ENCODE measurements around the gene SPRR5.

SPRR5 gene, protein sequence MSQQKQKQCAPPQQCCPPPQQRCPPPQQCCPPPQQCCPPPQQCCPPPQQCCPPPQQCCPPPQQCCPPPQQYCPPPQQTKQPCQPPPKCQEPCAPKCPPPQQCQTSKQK

DNA sequence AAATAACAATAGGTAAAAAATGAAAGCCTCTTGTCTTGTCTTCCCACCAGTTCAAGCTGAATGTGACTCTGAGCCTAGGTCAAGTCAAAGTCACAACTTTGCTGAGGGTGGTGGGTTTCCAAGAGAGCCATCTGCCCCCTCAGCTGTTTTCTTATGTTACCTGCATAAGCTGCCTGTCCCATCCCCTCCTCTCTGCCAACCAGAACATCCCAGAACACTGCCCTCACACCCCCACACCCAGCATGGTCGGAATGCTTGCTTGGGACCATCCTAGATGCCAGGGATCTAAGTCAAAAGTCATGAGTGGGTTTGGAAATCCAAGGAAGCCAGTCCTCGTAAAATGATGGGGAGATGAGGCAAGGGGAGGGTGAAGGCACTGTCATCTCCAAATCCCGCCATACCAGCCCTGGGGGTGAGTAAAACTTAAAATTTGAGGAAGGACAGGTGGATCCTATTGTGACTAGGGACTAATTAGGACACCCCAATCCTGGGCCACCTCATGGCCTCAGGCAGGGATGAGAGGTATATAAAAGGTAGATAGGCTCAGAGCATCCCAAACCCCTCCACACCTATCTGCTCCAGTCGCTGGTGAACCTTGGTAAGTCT lies at the start of gene SPRR5:
Gene SPRR5 (plus strand): TSS at position 556 of the 606 bp plus-strand sequence. CDS start 1,349 bp downstream, outside the sequence.
- DNase-seq: no peak

DNA sequence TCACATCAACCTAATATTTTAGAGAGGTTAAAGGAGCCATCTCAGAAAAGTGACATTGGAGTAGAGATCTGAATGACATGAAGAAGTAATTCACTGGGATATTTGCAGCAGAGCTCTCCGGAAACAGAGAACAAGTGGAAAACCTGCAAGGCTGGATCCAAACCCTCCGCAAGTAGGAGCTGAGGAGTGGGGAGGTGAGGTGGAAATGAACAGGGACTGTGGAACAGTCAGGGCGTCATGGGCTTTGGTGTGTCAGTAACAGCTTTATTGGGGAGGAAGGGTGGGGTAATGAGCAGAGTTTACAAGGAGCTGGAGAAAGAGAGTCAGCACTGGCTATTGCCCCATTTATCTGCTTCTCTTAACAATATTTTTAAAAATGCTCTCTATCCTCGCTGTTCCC lies 48.0 kb upstream of the SPRR5 start:
- DNase-seq: no peak

DNA sequence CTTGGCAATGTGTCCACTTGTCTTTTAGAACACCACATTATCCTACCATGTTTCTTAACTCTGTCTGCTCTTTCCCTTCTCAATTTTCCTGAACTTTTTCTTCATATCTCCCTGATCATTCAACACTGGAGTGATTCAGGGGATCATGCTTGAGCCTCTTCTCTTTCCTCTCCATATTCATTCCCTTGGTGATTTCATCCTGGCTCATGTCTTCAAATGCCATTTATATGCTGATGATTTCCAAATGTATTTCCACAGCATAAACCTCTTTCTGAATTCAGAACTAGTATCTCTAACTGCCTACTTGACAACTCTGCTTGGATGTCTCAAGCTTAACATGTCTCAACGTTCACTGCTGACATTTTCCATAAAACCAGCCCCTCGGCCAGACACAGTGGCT lies 47.1 kb upstream of the SPRR5 start:
- DNase-seq: no peak

DNA sequence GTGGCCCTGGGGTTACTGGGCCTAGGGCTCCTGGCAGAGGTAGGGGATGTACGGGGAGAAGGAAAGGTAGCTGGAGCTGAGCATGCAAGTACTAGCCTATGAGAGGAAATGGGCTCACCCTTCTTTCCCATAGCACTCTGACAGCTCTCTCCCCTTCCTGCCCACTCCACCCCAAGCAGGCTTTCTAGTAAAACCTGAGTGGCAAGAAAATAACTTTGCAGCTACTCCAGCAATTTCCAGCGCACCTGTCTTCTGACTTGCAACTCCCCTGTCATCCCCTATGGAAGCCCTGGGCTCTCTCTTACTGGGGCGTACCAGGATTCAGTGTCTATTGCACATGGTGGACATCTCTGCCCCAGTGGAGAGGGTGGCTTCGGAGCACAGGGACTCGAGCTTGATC lies 45.4 kb upstream of the SPRR5 start:
- no peak for DNase-seq

DNA sequence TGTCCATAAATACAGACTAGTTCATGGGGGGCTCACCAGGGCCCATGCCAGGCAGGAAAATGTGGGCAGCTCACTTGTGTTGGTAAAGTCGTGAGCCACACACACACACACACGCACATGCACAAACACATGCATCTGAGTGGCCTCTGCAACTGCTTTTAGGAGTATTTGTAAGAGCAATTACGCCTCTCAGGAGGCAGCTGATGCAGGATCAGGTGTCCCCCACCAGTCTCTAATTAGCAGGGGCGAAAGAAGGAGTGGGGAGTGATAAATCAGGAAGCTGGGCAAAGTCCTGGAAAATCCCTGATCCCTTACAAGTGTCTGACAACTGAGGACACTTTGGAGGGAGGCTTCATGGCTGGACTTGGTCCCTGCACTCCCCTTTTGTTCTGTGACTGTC lies 44.4 kb upstream of the SPRR5 start:
- DNase-seq: no peak

DNA sequence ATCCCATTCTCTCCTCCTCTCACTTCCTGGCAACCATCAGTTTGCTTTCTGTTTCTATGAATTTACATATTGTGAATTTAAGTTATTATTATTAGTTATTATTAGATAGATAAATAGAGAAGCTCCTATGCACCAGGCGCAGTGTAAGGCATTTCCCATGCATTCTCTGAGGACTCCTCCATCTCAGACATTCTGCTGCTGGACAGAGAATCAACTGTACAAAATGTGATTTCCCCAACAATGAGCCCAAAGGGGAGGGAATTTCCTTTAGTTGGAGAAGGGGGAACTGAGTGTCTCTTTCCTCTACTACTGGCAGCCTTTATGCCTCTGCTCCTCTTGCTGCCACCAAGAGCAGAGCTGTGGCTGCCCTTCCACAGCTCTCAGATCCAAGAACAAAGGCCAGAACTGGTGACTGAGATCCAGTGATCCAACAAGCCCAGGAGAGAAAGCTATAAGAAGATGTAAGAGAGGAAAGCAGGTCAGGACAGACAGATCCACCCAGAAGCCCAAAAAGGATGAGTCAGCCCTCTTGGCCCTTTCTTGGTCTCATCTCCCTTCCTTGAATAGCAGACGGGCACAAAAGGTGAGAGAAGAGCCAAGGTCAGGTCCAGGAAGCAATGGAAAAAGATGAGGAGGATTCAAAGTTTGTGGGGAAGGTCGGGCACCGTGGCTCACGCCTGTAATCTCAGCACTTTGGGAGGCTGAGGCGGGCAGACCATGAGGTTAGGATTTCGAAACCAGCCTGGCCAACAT lies 42.1 kb upstream of the SPRR5 start:
- no peak for DNase-seq

DNA sequence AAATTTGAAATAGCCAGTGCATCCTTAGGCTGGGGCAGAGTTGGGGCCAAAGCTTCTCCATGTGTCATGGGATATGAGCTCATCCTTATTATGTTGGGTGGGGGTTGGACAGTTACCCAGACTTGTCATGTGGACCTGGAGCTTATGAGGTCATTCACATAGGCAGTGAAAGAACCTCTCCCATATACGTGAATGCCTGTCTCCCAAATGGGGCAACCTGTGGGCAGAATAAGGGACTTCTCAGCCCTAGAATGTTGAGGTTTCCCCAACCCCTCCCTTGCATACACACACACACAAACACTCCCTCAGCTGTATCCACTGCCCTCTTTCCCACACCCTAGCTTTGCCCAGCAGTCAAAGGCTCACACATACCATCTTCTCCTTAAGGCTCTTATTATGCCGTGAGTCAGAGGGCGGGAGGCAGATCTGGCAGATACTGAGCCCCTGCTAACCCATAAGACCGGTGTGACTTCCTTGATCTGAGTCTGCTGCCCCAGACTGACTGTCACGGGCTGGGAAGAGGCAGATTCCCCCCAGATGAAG lies 40.9 kb upstream of the SPRR5 start:
- DNase-seq: no peak

DNA sequence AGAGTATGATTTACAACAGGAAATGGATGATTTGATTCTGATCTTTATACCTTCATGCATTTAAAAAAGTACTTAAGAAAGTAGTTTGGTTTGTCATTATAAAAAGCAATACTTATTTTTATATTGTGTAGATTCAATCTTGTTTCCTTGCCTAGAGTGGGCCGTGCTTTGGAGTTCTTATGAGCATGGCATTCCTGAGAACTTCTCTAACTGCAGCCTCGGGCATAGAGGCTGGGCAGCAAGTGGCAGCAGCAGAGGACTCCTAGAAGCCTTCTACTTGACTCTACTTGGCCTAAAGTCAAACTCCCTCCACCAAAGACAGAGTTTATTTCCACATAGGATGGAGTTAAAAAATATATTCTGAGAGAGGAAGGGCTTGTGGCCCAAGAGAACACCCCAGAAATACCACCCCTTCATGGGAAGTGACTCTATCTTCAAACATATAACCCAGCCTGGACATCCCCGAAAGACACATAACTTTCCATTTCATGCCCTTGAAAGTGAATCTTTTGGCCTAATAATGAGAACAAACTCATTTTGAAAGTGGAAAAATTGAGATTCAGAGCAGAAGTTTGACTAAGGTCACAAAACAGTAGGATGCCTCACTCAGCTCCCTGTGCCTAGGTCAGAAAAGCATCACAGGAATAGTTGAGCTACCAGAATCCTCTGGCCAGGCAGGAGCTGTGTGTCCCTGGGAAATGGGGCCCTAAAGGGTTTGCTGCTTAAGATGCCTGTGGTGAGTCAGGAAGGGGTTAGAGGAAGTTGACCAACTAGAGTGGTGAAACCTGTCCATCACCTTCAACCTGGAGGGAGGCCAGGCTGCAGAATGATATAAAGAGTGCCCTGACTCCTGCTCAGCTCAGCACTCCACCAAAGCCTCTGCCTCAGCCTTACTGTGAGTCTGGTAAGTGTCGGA lies 39.1 kb upstream of the SPRR5 start, which contains the start of gene IVL:
Gene IVL (plus strand): TSS at position 861 of the 916 bp plus-strand sequence. CDS start 1,252 bp downstream, outside the sequence.
- DNase-seq: no peak

DNA sequence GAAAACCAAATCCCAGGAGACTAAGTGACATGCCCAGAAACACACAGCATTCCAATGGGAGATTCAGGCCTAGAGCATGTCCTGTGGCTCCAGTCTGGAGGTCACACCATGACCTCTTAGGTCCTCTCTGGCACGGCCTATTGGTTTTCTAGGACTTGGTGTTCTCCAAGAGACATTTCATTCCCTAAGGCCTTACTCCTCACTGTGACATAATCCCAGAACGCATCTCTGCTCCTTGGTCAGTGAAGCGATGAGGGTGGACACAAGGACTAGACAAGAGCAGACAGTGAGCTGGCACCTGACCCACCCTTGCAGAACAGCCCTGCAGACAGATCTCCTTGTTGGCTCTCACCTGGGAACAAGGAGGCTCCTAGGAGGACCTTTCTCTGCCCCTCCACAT lies 37.8 kb upstream of the SPRR5 start:
- no peak for DNase-seq

DNA sequence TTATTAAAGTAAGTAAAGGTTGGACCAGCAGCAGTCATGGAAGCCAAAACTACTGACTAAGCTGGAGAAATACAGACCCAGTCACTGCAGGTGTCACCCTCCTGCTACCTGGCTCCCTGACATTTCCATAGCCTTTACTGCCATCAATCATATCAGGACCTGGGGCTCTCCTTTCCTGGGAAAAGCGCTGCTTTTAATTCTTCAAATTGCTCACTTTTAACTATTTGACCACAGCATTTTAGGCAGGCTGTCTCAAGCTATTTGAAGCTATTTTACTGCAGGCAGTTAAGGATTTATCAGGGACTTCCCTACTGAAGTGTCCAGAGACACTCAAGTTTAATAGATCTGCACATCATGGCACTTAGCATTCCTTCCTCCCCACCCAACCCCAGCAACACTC lies 34.5 kb upstream of the SPRR5 start:
- DNase-seq: no peak

DNA sequence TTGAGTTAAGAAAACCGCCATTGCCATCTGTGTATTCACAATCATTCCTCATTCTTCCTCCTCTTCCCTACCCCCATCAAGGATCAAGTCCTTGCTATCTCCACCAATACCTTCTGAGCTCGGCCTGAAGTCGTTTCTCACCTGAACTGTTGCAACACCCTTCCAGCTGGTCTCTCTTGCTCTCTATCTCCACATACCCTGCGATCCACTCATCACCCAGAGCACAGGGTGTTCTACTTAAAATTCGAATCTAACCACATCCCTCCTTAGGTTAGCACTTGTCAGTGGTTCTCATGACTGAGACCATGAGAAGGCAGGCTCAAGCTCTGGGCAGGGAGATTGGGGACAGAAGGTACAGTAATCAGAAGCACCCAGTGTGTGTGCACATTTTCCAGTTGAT lies 34.1 kb upstream of the SPRR5 start:
- no peak for DNase-seq

DNA sequence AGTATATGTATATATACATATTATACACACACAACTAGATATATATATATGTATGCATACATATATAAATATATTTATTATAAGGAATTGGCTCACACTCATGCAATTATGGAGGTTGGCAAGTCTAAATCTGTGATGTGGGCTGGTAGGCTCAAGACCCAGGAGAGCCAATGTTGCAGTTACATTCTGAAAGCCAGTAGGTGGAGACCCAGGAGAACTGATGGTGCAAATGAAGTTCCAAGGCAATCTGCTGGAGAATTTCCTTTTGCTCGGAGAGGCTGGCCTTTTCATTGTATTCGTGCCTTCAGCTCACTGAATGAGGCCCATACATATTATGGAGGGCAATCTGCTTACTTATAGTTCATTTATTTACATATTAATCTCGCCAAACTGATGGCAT lies 29.2 kb upstream of the SPRR5 start:
- DNase-seq: no peak

DNA sequence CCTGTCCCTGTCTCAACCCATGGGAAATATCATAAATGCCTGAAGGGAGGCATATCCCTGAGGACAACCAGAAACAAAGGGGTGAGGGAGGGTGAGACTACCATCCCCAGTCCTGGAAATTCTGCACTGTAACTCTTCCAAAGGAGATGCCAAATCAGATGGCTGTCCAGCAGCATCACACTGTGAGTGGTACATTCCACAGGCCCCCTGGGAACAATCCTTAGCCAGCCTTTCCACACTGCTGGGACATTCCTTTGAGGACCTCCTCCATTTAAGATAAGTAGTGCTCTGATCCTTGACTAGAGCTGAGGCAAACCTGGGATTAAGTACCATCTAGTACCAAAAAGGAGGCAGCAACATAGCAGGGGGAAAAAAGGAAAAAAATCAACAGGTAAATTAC lies 27.9 kb upstream of the SPRR5 start:
- no peak for DNase-seq

DNA sequence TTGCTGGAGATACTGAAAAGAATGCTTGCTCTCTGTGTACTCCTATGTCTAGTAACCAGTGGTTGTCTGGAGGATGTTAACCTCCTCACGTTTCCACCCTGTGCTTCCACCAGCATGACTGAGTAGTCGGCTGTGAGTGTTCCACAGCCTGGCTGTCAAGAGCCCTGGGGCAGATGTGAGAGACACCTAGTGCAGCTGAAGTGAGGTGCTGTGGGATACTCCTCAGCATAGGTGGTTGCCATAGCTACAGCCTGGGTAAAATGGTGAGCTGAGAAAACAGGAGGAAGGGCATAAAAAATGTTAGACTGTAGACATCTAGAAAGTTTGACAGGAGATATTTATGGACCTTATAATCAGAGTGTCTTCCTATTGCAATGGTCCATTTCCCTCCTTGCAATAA lies 22.8 kb upstream of the SPRR5 start:
- no peak for DNase-seq

DNA sequence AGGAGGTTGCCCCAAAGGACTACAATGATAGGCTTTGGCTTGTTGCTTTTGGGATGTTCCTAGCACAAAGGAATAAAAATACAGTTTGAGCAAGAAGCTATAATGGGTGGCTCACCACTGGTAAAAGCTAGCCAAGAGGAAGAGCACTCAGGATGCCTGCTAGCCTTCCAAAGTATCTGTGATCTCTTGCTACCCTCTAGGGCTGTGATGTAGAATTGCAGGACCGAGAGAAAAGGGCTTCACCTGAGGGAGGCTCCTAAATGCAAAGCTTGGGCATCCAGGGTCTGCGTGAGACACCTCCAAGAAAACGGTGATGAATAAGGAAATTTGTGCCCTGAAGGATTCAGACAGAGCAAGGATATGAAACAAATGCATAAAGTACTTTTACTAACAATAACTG lies 20.9 kb upstream of the SPRR5 start:
- DNase-seq: no peak

DNA sequence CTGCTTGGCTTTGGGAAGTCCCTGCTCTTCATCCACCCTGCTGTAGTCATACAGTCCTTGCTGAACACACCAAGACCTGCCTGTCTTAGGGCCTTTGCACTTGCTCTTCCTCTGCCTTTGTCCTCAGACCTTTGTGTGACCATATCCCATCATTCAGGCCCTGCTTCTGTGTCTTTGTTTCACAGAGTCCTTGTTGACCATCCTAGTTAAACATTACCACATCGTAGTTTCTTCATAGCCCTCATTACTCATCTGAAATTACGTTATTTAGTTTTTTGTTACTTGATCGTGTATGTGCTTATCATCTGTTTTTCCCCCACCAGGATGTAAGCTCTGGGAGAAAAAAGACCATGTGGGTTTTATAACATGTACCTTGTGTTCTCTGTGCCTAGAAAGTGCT lies 18.3 kb upstream of the SPRR5 start:
- DNase-seq: no peak

DNA sequence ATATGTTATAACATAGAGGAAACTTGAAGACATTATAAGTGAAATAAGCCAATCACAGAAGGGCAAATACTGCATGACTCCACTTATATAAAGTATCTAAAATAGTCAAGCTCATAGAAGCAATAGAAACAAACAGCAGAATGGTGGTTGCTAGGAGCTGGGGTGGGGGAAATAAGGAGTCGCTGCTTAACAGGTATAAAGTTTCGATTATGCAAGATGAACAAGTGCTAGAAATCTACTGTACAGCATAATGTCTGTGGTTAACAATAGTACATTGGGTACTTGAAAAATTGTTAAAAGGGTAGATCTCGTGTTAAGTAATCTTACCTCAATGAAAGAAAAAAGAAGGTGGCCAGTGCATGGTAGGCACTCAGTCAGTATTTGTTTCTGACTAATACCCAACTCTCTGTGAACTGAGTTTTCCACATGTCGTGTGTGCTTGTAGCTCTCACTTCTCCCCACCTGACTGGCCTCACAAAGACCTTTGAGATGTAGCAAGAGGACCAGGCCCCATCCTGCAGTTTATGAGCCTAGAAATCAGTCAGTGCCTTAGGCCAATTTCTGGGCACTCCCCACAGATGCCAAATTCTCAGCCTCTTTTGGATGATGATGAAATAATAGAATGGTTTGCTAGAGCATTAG lies 14.7 kb upstream of the SPRR5 start:
- DNase-seq: no peak

DNA sequence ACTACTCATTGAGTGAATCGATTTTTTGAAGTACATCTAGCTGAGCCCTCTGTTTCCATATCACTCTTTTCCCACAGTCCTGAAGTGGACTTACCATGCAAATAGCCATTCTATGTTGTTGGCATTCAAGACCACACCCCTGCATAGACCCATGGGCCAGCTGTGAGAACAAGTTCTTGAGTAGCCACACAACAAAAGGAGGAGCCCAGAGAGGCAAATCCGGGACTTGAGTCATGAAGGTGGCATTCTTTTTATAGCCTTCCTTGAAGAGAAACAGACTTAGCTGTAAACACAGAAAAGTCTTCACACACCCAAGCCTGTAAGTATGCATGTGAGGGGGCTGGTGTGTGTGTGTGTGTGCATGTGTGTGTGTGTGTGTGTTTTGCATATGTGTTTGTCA lies 13.8 kb upstream of the SPRR5 start:
- DNase-seq: no peak

DNA sequence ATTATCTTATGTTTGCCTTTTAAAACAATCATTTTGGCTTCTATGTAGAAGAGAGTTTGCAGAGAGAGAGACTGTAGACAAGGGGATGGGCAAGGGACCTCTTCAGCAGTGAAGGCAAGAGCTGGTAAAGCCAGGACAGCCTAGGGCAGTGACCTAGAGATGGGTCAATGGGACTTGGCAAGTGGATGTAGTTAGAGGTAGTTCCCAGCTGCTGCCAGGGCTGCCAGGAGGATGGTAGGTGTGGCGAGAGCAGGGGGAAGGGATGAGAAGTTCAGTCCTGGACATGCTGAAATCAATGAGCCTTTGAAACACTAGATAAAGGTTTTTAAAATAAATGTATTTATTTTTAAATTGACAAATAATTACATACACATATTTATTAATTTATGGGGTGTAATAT lies 6.4 kb upstream of the SPRR5 start:
- DNase-seq: no peak

DNA sequence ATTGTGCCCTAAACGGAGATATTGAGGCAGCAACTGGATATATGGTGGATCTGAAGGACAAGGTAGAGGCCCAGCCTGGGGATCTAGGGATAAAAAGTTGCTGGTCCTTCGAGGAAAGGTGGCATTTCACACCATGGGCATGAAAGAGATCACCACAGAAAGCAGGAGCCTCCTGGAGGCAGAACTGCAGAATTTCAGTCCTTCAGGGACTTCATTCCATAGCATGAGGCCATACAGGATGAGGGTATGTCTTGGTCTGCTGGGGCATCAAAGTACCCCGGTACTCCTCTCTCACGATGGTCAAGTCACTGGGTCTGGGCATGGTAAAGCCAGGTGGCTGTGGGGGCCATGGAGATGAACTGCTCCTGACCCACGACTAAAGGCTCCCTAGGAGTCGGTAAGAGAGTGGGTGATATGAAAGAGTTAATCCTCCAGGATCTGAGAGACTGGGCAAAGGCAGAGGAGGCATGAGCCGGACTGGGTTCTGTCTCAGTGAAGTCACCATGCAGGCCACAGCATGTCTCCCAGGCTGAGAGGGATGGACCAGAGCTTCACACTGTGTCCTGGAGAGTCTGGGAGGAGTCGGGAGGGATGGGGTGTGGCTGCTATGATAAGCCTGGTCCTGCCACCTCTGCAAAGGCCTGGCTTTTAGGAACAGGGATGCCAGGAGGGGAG lies 5.8 kb upstream of the SPRR5 start:
- no peak for DNase-seq

DNA sequence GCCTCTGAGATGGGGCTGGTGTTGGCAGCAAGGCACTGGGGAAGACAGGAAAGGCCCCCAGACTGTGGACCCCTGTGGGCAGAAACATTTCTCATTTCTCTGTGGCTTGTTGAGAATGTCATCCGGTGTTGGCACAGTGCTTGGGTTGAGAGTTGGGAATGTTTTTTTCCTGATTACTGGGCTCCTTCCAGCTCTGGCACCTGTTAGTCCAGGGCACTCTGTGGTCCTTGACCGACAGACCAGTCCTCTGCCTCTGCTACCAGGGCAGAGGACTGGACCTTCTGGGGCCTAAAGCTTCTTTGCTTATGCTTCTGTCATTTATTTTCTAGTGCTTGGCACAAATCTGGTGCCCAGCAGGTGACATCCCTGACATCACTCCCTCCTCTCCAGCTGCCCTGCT lies 4.8 kb upstream of the SPRR5 start:
- DNase-seq: no peak

DNA sequence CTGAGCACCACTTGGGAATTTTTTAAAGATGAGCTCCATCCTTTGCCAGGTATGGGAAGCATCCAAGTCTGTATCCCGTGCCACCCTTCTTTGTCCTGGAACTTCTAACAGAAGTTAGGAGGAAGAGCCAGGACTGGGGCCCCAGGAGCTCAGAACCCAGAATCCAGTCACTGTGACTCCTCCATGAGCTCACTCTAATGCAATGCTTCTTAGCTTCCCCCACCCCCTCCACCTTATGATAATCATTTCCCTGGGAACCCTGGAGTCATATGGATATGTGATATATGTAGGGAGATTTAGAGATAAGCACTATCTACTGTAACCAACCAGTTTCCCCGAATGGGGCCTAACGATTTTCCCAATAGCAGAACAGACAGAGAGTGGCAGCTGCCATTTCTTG lies 758 bp upstream of the SPRR5 start:
- no peak for DNase-seq
